Liver (tissue), 9 donors: Measurements from ENCODE around the gene GHDC. TPM values are rescaled to one million over a fixed set of nuclear protein-coding genes. Genes with fewer than 3 reads are reported as not detected.
A peak's percentile ranks its signal among the peaks of the same experiment; 100 is the strongest.

Experiments
- DNase-seq: peaks from one replicate; pipeline ENCODE4 v3.0.0-alpha.2; 2017; ENCODE audit warnings: low spot score
- H3K27ac ChIP-seq, 2 donors: one replicate each; pipeline ENCODE4 v1.7.0; 2013; ENCODE audit warnings: inconsistent platforms in 2 of 2, low read length in 2 of 2, control low read depth in 1 of 2, low read depth in 1 of 2, mild to moderate bottlenecking in 1 of 2
- H3K27me3 ChIP-seq, 4 donors: one replicate each; pipeline versions ENCODE4 v1.6.1 to v1.7.0; 2013; ENCODE audit warnings: low read length in 3 of 4, inconsistent platforms in 1 of 4, mild to moderate bottlenecking in 1 of 4, moderate library complexity in 1 of 4; ENCODE audit not compliant: control insufficient read depth in 4 of 4, insufficient read depth in 4 of 4
- H3K36me3 ChIP-seq, 4 donors: one replicate each; pipeline versions ENCODE4 v1.6.1 to v1.7.0; 2013; ENCODE audit warnings: low read length in 3 of 4, mild to moderate bottlenecking in 3 of 4, low read depth in 1 of 4, moderate library complexity in 1 of 4; ENCODE audit not compliant: control insufficient read depth in 4 of 4, insufficient read depth in 3 of 4
- H3K4me1 ChIP-seq, 4 donors: one replicate each; pipeline versions ENCODE4 v1.6.1 to v1.7.0; 2013; ENCODE audit warnings: low read length in 3 of 4, mild to moderate bottlenecking in 3 of 4, moderate library complexity in 1 of 4; ENCODE audit not compliant: control insufficient read depth in 4 of 4, insufficient read depth in 4 of 4
- H3K4me3 ChIP-seq, 3 donors: one replicate each; pipeline versions ENCODE4 v1.6.1 to v1.7.0; 2013; ENCODE audit warnings: low read length in 3 of 3, control low read depth in 1 of 3, low read depth in 1 of 3, mild to moderate bottlenecking in 1 of 3
- H3K9ac ChIP-seq, 2 donors: one replicate each; pipeline ENCODE4 v1.7.0; 2013; ENCODE audit warnings: low read length in 2 of 2, mild to moderate bottlenecking in 2 of 2, moderate library complexity in 2 of 2, control low read depth in 1 of 2, low read depth in 1 of 2
- H3K9me3 ChIP-seq, 4 donors: one replicate each; pipeline versions ENCODE4 v1.6.1 to v1.7.0; 2013; ENCODE audit warnings: low read length in 3 of 4; ENCODE audit not compliant: control insufficient read depth in 4 of 4
- ATF3 ChIP-seq: IDR thresholded peaks from 2 replicates; pipeline ENCODE4 v1.6.1; 2016; ENCODE audit warnings: antibody characterized with exemption
- CTCF ChIP-seq: fragments of 150-350 bp; IDR thresholded peaks from 2 replicates; pipeline ENCODE4 v1.5.1; 2017; ENCODE audit warnings: improper control_type of control experiment, low read depth, low read length; ENCODE audit not compliant: missing input control
- EGR1 ChIP-seq, 2 donors: IDR thresholded peaks; 2 replicates each; pipeline ENCODE4 v1.6.1; 2016 to 2018; ENCODE audit warnings: antibody characterized with exemption in 2 of 2, low read depth in 2 of 2
- FOXA1 ChIP-seq: IDR thresholded peaks from 2 replicates; pipeline ENCODE4 v1.6.1; 2016; ENCODE audit warnings: antibody characterized with exemption
- FOXA2 ChIP-seq: IDR thresholded peaks from 2 replicates; pipeline ENCODE4 v1.6.1; 2016; ENCODE audit warnings: antibody characterized with exemption
- GABPA ChIP-seq, 2 donors: IDR thresholded peaks in 1 of 2; conservative IDR thresholded peaks in 1 of 2; 2 replicates each; pipeline ENCODE4 v1.6.1; 2016; ENCODE audit warnings: antibody characterized with exemption in 2 of 2, mild to moderate bottlenecking in 1 of 2, moderate library complexity in 1 of 2
- HNF4A ChIP-seq, 2 donors: conservative IDR thresholded peaks; 2 replicates each; pipeline ENCODE4 v1.6.1; 2016; ENCODE audit warnings: antibody characterized with exemption in 2 of 2, mild to moderate bottlenecking in 2 of 2
- HNF4G ChIP-seq: IDR thresholded peaks from 2 replicates; pipeline ENCODE4 v1.6.1; 2016; ENCODE audit warnings: antibody characterized with exemption
- JUND ChIP-seq, 2 donors: IDR thresholded peaks; 2 replicates each; pipeline ENCODE4 v1.6.1; 2016; ENCODE audit warnings: antibody characterized with exemption in 2 of 2
- MAX ChIP-seq: IDR thresholded peaks from 2 replicates; pipeline ENCODE4 v1.6.1; 2016; ENCODE audit warnings: antibody characterized with exemption
- RAD21 ChIP-seq, 2 donors: IDR thresholded peaks; 2 replicates each; pipeline ENCODE4 v1.6.1; 2016; ENCODE audit warnings: antibody characterized with exemption in 2 of 2, mild to moderate bottlenecking in 2 of 2
- REST ChIP-seq: IDR thresholded peaks from 2 replicates; pipeline ENCODE4 v1.6.1; 2016; ENCODE audit warnings: antibody characterized with exemption, mild to moderate bottlenecking
- RXRA ChIP-seq, 2 donors: IDR thresholded peaks; 2 replicates each; pipeline ENCODE4 v1.6.1; 2017 to 2018; ENCODE audit warnings: antibody characterized with exemption in 2 of 2, mild to moderate bottlenecking in 1 of 2
- SP1 ChIP-seq: IDR thresholded peaks from 2 replicates; pipeline ENCODE4 v1.6.1; 2018; ENCODE audit warnings: antibody characterized with exemption, mild to moderate bottlenecking
- TAF1 ChIP-seq: conservative IDR thresholded peaks from 2 replicates; pipeline ENCODE4 v1.6.1; 2016; ENCODE audit warnings: antibody characterized with exemption, mild to moderate bottlenecking
- ZBTB33 ChIP-seq: IDR thresholded peaks from 2 replicates; pipeline ENCODE4 v1.6.1; 2016; ENCODE audit warnings: antibody characterized with exemption
- WGBS: extraction: QIAGEN DNeasy Blood & Tissue Kit; methylation state at CpG from one replicate; pipeline ENCODE4 v1.1.7; 2013; 5-methylcytosine and 5-hydroxymethylcytosine counted together
- polyA plus RNA-seq, 2 donors: library from polyadenylated mRNA; stranded (reverse) in 1 of 2; unstranded in 1 of 2; fragments of 200-250 nt in 1 of 2; fragments of >200 nt in 1 of 2; fragmentation: Nextera tagmentation in 1 of 2; extraction: Ambion mirVana in 1 of 2; gene quantifications; one replicate each; pipeline versions ENCODE4 v1.2.1 to v1.2.3, GENCODE V29; 2013 to 2015
- total RNA-seq, 2 donors: library from RNA; depleted of rRNA; stranded (reverse); fragments of >200 nt; gene quantifications; one replicate each; pipeline ENCODE4 v1.2.3, GENCODE V29; 2014
- donor health status: healthy.
- donor health status: healthy.
- donor health status: healthy.
- donor health status: healthy.
- donor health status: healthy.

GHDC gene
- total and polyA plus RNA-seq, 4 donors = 10.0 to 17.6 (median 12.3) TPM

- DNase-seq = peak; percentile 83
- H3K27ac ChIP-seq = peak overlapping the region; percentile 3 to 72
- no peaks in the 10 kb centered on the region for H3K9me3 ChIP-seq
- WGBS = 7% methylated on average over 83 of the region's 83 CpGs
- peaks cover 0 to 3% (median 0%) of the 10 kb centered on the region in 4 donors for H3K27me3 ChIP-seq
- H3K4me3 ChIP-seq = peak overlapping the region; percentile 4 to 56 (median 45)
- H3K9ac ChIP-seq = peak overlapping the region in 1 of 2 donors; percentile 50
- TF ChIP-seq HNF4A (conservative IDR thresholded peaks at IDR 0.05) (no peak), TAF1 (no peak), SP1 (no peak), FOXA2 (no peak), FOXA1 (no peak), EGR1 (IDR thresholded peaks at IDR 0.05; ENCODE audit: low read depth in 2 of 2) (no peak), JUND (IDR thresholded peaks at IDR 0.05) (no peak), ATF3 (no peak), CTCF (peak; percentile 66), GABPA (IDR thresholded peaks at IDR 0.05 in 1 of 2, conservative IDR thresholded peaks at IDR 0.05 in 1 of 2) (no peak), REST (no peak), RAD21 (IDR thresholded peaks at IDR 0.05) (peak; percentile 46 to 67)
- peaks cover 6 to 27% (median 17%) of the 10 kb centered on the region in 4 donors for H3K4me1 ChIP-seq
- no peaks in the 10 kb centered on the region for H3K36me3 ChIP-seq
Observed at GRCh38 chr17:42183741-42184711, 10.3 kb downstream of the GHDC start.

- peaks cover 0 to 3% (median 0%) of the 10 kb centered on the region in 4 donors for H3K27me3 ChIP-seq
- WGBS = 74% methylated on average over 9 of the region's 9 CpGs
- DNase-seq = no peak
- peak overlapping the region in 1 of 2 donors; percentile 50 for H3K9ac ChIP-seq
- no peak overlapping the region for H3K27ac ChIP-seq
- no peaks in the 10 kb centered on the region for H3K36me3 ChIP-seq
- H3K4me3 ChIP-seq = peak overlapping the region; percentile 4 to 56 (median 45)
- peaks cover 6 to 31% (median 17%) of the 10 kb centered on the region in 4 donors for H3K4me1 ChIP-seq
- H3K9me3 ChIP-seq = no peaks in the 10 kb centered on the region
- TF ChIP-seq SP1 (no peak), MAX (no peak), HNF4G (no peak), GABPA (IDR thresholded peaks at IDR 0.05 in 1 of 2, conservative IDR thresholded peaks at IDR 0.05 in 1 of 2) (no peak), ATF3 (no peak), FOXA1 (no peak), RXRA (IDR thresholded peaks at IDR 0.05) (no peak), TAF1 (no peak), RAD21 (IDR thresholded peaks at IDR 0.05) (no peak), REST (no peak), ZBTB33 (no peak)
Observed at GRCh38 chr17:42182927-42183734, 11.2 kb downstream of the GHDC start.
